ENCODE data around the gene FGF18. TPM values are rescaled to one million over a fixed set of nuclear protein-coding genes. Genes with fewer than 3 reads are reported as not detected.

FGF18 gene
- total RNA-seq, 1 donor from 2014 or later, result 6.9 TPM

- intact Hi-C loops (cut with DNase I), result no loop called here
- no peaks in the 10 kb centered on the region for H3K36me3 ChIP-seq
- H3K4me3 ChIP-seq, result no peak overlapping the region
- DNase-seq (ENCODE audit: low spot score in 2 of 2), result no peak
- no peak for TF ChIP-seq CTCF (IDR thresholded peaks at IDR 0.05)
- no peak overlapping the region for H3K27ac ChIP-seq
- no peaks in the 10 kb centered on the region for H3K27me3 ChIP-seq
- no peaks in the 10 kb centered on the region for H3K4me1 ChIP-seq
- no peaks in the 10 kb centered on the region for H3K9me3 ChIP-seq
These were observed 47.7 kb downstream of the FGF18 start for GRCh38 chr5:171467107-171467506.

GRCh38 chr5:171469326-171469725 lies 49.9 kb downstream of the FGF18 start:
- intact Hi-C loops (cut with DNase I), result no loop called here
- Histone ChIP-seq H3K4me3 (no peak overlapping the region), H3K27me3 (no peaks in the 10 kb centered on the region), H3K9me3 (no peaks in the 10 kb centered on the region), H3K4me1 (no peaks in the 10 kb centered on the region), H3K36me3 (no peaks in the 10 kb centered on the region), H3K27ac (no peak overlapping the region)
- DNase-seq (ENCODE audit: low spot score in 2 of 2), result no peak
- no peak for TF ChIP-seq CTCF (IDR thresholded peaks at IDR 0.05)

- DNase-seq (ENCODE audit: low spot score in 2 of 2), result no peak
- intact Hi-C loops (cut with DNase I), result no loop called here
- H3K4me3 ChIP-seq, result no peak overlapping the region
- H3K9me3 ChIP-seq, result no peaks in the 10 kb centered on the region
- TF ChIP-seq CTCF (IDR thresholded peaks at IDR 0.05), result no peak
- no peak overlapping the region for H3K27ac ChIP-seq
- H3K36me3 ChIP-seq, result no peaks in the 10 kb centered on the region
- no peaks in the 10 kb centered on the region for H3K4me1 ChIP-seq
- H3K27me3 ChIP-seq, result no peaks in the 10 kb centered on the region
These were observed 51.0 kb downstream of the FGF18 start for GRCh38 chr5:171470420-171470819.

- no peak for DNase-seq (ENCODE audit: low spot score in 2 of 2)
- no peak for TF ChIP-seq CTCF (IDR thresholded peaks at IDR 0.05)
- no peaks in the 10 kb centered on the region for H3K36me3 ChIP-seq
These were observed 54.9 kb downstream of the FGF18 start for GRCh38 chr5:171474230-171474813.

GRCh38 chr5:171475596-171475995 lies 56.1 kb downstream of the FGF18 start:
- Histone ChIP-seq H3K36me3 (no peaks in the 10 kb centered on the region), H3K4me3 (no peak overlapping the region), H3K4me1 (no peaks in the 10 kb centered on the region), H3K9me3 (no peaks in the 10 kb centered on the region), H3K27me3 (no peaks in the 10 kb centered on the region), H3K27ac (no peak overlapping the region)
- DNase-seq (ENCODE audit: low spot score in 2 of 2), result no peak
- TF ChIP-seq CTCF (IDR thresholded peaks at IDR 0.05), result no peak
- intact Hi-C loops (cut with DNase I), result no loop called here

More at GRCh38 chr5:171474230-171474813, 54.9 kb downstream of the FGF18 start:
- Histone ChIP-seq H3K4me1 (no peaks in the 10 kb centered on the region), H3K27ac (no peak overlapping the region), H3K4me3 (no peak overlapping the region), H3K27me3 (no peaks in the 10 kb centered on the region), H3K9me3 (no peaks in the 10 kb centered on the region)
- intact Hi-C loops (cut with DNase I), result no loop called here

GRCh38 chr5:171476701-171477100 lies 57.3 kb downstream of the FGF18 start:
- intact Hi-C loops (cut with DNase I), result no loop called here

More at GRCh38 chr5:171476701-171477100, 57.3 kb downstream of the FGF18 start:
- no peak for TF ChIP-seq CTCF (IDR thresholded peaks at IDR 0.05)
- no peak overlapping the region for H3K4me3 ChIP-seq
- H3K27me3 ChIP-seq, result no peaks in the 10 kb centered on the region
- H3K9me3 ChIP-seq, result no peaks in the 10 kb centered on the region
- H3K36me3 ChIP-seq, result no peaks in the 10 kb centered on the region
- DNase-seq (ENCODE audit: low spot score in 2 of 2), result no peak
- H3K27ac ChIP-seq, result no peak overlapping the region
- no peaks in the 10 kb centered on the region for H3K4me1 ChIP-seq
